Measurements from ENCODE around the gene MIAT.
A peak's percentile ranks its signal among the peaks of the same experiment; 100 is the strongest.
"Not testable (repeated sequence)": the region's sequence is repeated elsewhere in the genome, so short reads cannot be mapped to it uniquely, and the experiment has no call there.

Gene MIAT

GRCh38 chr22:26656891-26657851, at the start of gene MIAT:
MIAT (plus strand) TSS chr22:26657588.
- Mint-ChIP-seq H3K9me3 (ENCODE audit: low read depth) (no peaks in the 10 kb centered on the region), H3K27me3 (no peaks in the 10 kb centered on the region), H3K4me1 (ENCODE audit: low read depth) (peaks cover 19% of the 10 kb centered on the region), H3K27ac (peak within 1 kb of the TSS; percentile 85), H3K36me3 (no peaks in the 10 kb centered on the region), H3K4me3 (peak within 1 kb of the TSS; percentile 91)

- H3K36me3 Mint-ChIP-seq = no peaks in the 10 kb centered on the region
- peaks cover 23% of the 10 kb centered on the region for H3K4me1 Mint-ChIP-seq (ENCODE audit: low read depth)
- H3K27me3 Mint-ChIP-seq = no peaks in the 10 kb centered on the region
- no peak overlapping the region for H3K4me3 Mint-ChIP-seq
- H3K9me3 Mint-ChIP-seq (ENCODE audit: low read depth) = no peaks in the 10 kb centered on the region
- H3K27ac Mint-ChIP-seq = no peak overlapping the region
These were observed 49.3 kb upstream of the MIAT start for GRCh38 chr22:26608129-26608528.

GRCh38 chr22:26609287-26609686, 48.1 kb upstream of the MIAT start:
- peaks cover 21% of the 10 kb centered on the region for H3K4me1 Mint-ChIP-seq (ENCODE audit: low read depth)
- H3K27ac Mint-ChIP-seq = no peak overlapping the region
- no peak overlapping the region for H3K4me3 Mint-ChIP-seq

GRCh38 chr22:26610072-26610958, 47.1 kb upstream of the MIAT start:
- Mint-ChIP-seq H3K4me1 (ENCODE audit: low read depth) (peaks cover 22% of the 10 kb centered on the region), H3K27ac (no peak overlapping the region), H3K27me3 (no peaks in the 10 kb centered on the region), H3K9me3 (ENCODE audit: low read depth) (no peaks in the 10 kb centered on the region), H3K4me3 (no peak overlapping the region), H3K36me3 (no peaks in the 10 kb centered on the region)

More at GRCh38 chr22:26609287-26609686, 48.1 kb upstream of the MIAT start:
- Mint-ChIP-seq H3K9me3 (ENCODE audit: low read depth) (no peaks in the 10 kb centered on the region), H3K27me3 (no peaks in the 10 kb centered on the region), H3K36me3 (no peaks in the 10 kb centered on the region)

GRCh38 chr22:26610996-26611395, 46.4 kb upstream of the MIAT start:
- Mint-ChIP-seq H3K4me1 (ENCODE audit: low read depth) (peaks cover 24% of the 10 kb centered on the region), H3K27me3 (no peaks in the 10 kb centered on the region), H3K4me3 (no peak overlapping the region), H3K9me3 (ENCODE audit: low read depth) (no peaks in the 10 kb centered on the region), H3K27ac (no peak overlapping the region), H3K36me3 (no peaks in the 10 kb centered on the region)

- H3K27me3 Mint-ChIP-seq = no peaks in the 10 kb centered on the region
- H3K27ac Mint-ChIP-seq = no peak overlapping the region
- H3K9me3 Mint-ChIP-seq (ENCODE audit: low read depth) = no peaks in the 10 kb centered on the region
- H3K4me3 Mint-ChIP-seq = no peak overlapping the region
- H3K36me3 Mint-ChIP-seq = no peaks in the 10 kb centered on the region
- H3K4me1 Mint-ChIP-seq (ENCODE audit: low read depth) = peaks cover 29% of the 10 kb centered on the region
These were observed 44.7 kb upstream of the MIAT start for GRCh38 chr22:26612652-26613051.

- H3K27ac Mint-ChIP-seq = not testable (repeated sequence)
These were observed 43.6 kb upstream of the MIAT start for GRCh38 chr22:26613753-26614152.

GRCh38 chr22:26614322-26614721, 43.1 kb upstream of the MIAT start:
- Mint-ChIP-seq H3K36me3 (no peaks in the 10 kb centered on the region), H3K4me3 (no peak overlapping the region), H3K27ac (no peak overlapping the region), H3K9me3 (ENCODE audit: low read depth) (no peaks in the 10 kb centered on the region), H3K4me1 (ENCODE audit: low read depth) (peaks cover 29% of the 10 kb centered on the region), H3K27me3 (no peaks in the 10 kb centered on the region)

More at GRCh38 chr22:26613753-26614152, 43.6 kb upstream of the MIAT start:
- H3K36me3 Mint-ChIP-seq; H3K9me3 Mint-ChIP-seq (ENCODE audit: low read depth); H3K27me3 Mint-ChIP-seq; H3K4me3 Mint-ChIP-seq: not testable (repeated sequence)
- H3K4me1 Mint-ChIP-seq (ENCODE audit: low read depth) = peaks cover 31% of the 10 kb centered on the region

GRCh38 chr22:26615149-26615548, 42.2 kb upstream of the MIAT start:
- H3K4me3 Mint-ChIP-seq = no peak overlapping the region
- H3K36me3 Mint-ChIP-seq = no peaks in the 10 kb centered on the region
- H3K9me3 Mint-ChIP-seq (ENCODE audit: low read depth) = no peaks in the 10 kb centered on the region
- H3K27ac Mint-ChIP-seq = no peak overlapping the region
- peaks cover 22% of the 10 kb centered on the region for H3K4me1 Mint-ChIP-seq (ENCODE audit: low read depth)
- no peaks in the 10 kb centered on the region for H3K27me3 Mint-ChIP-seq

- no peaks in the 10 kb centered on the region for H3K27me3 Mint-ChIP-seq
- peaks cover 15% of the 10 kb centered on the region for H3K4me1 Mint-ChIP-seq (ENCODE audit: low read depth)
- H3K9me3 Mint-ChIP-seq (ENCODE audit: low read depth) = no peaks in the 10 kb centered on the region
- H3K27ac Mint-ChIP-seq = no peak overlapping the region
- H3K4me3 Mint-ChIP-seq = no peak overlapping the region
- no peaks in the 10 kb centered on the region for H3K36me3 Mint-ChIP-seq
These were observed 41.5 kb upstream of the MIAT start for GRCh38 chr22:26615830-26616435.

- no peaks in the 10 kb centered on the region for H3K27me3 Mint-ChIP-seq
- H3K4me1 Mint-ChIP-seq (ENCODE audit: low read depth) = peaks cover 15% of the 10 kb centered on the region
- no peak overlapping the region for H3K4me3 Mint-ChIP-seq
- no peaks in the 10 kb centered on the region for H3K9me3 Mint-ChIP-seq (ENCODE audit: low read depth)
- no peaks in the 10 kb centered on the region for H3K36me3 Mint-ChIP-seq
- H3K27ac Mint-ChIP-seq = peak overlapping the region; percentile 24
These were observed 40.7 kb upstream of the MIAT start for GRCh38 chr22:26616650-26617049.

- H3K27ac Mint-ChIP-seq = peak within 1 kb of the TSS; percentile 4
- no peaks in the 10 kb centered on the region for H3K9me3 Mint-ChIP-seq (ENCODE audit: low read depth)
- H3K27me3 Mint-ChIP-seq = no peaks in the 10 kb centered on the region
- H3K4me3 Mint-ChIP-seq = no peak within 1 kb of the TSS
- no peaks in the 10 kb centered on the region for H3K36me3 Mint-ChIP-seq
- H3K4me1 Mint-ChIP-seq (ENCODE audit: low read depth) = peaks cover 15% of the 10 kb centered on the region
These were observed 39.9 kb upstream of the MIAT start, which contains the start of gene CRYBB1 for GRCh38 chr22:26617271-26618199. CRYBB1 (minus strand) TSS chr22:26618027; CDS start chr22:26616319, 1,708 bp downstream.

- Mint-ChIP-seq H3K4me3 (no peak overlapping the region), H3K27me3 (no peaks in the 10 kb centered on the region), H3K36me3 (no peaks in the 10 kb centered on the region), H3K9me3 (ENCODE audit: low read depth) (no peaks in the 10 kb centered on the region), H3K4me1 (ENCODE audit: low read depth) (peaks cover 15% of the 10 kb centered on the region), H3K27ac (no peak overlapping the region)
These were observed 38.9 kb upstream of the MIAT start for GRCh38 chr22:26618455-26618854.

- Mint-ChIP-seq H3K4me3 (no peak overlapping the region), H3K27me3 (no peaks in the 10 kb centered on the region), H3K27ac (no peak overlapping the region), H3K36me3 (no peaks in the 10 kb centered on the region), H3K4me1 (ENCODE audit: low read depth) (peaks cover 15% of the 10 kb centered on the region), H3K9me3 (ENCODE audit: low read depth) (no peaks in the 10 kb centered on the region)
These were observed 37.9 kb upstream of the MIAT start for GRCh38 chr22:26619510-26619909.
